ENCODE results near the gene ZNF221. TPM values are rescaled to one million over a fixed set of nuclear protein-coding genes. Genes with fewer than 3 reads are reported as not detected.
A peak's percentile ranks its signal among the peaks of the same experiment; 100 is the strongest.

ZNF221 gene
- 1 to 10 TPM; 3.7 to 5.2 TPM for total RNA-seq
- long read RNA-seq, partial matches to known transcripts: 0 of 2 reads
- long read RNA-seq, other reads (novel, unspliced or antisense): 1 of 2 reads

GRCh38 chr19:43950834-43951645, at the start of gene ZNF221:
TSS of gene ZNF221 (plus strand) at chr19:43951228. CDS start at chr19:43962727, 11,499 bp downstream.
- intact Hi-C loops (cut with DNase I): no loop called here
- ATAC-seq (peak; percentile 99 to 100), DNase-seq (peak; percentile 94)

- intact Hi-C loops (cut with DNase I): no loop called here
- peak; percentile 91 for DNase-seq
- peak; percentile 99 to 100 for ATAC-seq
Observed at GRCh38 chr19:43901395-43902390, 49.3 kb upstream of the ZNF221 start.

GRCh38 chr19:43902399-43902798, 48.6 kb upstream of the ZNF221 start:
- ATAC-seq: no peak
- DNase-seq: no peak
- intact Hi-C loops (cut with DNase I): no loop called here

GRCh38 chr19:43905897-43906296, 45.1 kb upstream of the ZNF221 start:
- DNase-seq (no peak), ATAC-seq (no peak)
- intact Hi-C loops (cut with DNase I): no loop called here

- intact Hi-C loops (cut with DNase I): no loop called here
- ATAC-seq: no peak
- DNase-seq: no peak
Observed at GRCh38 chr19:43906774-43907173, 44.3 kb upstream of the ZNF221 start.

- DNase-seq: no peak
- intact Hi-C loops (cut with DNase I): no loop called here
- no peak for ATAC-seq
Observed at GRCh38 chr19:43908659-43909058, 42.4 kb upstream of the ZNF221 start.

- DNase-seq (no peak), ATAC-seq (no peak)
- intact Hi-C loops (cut with DNase I): no loop called here
Observed at GRCh38 chr19:43910884-43911283, 40.1 kb upstream of the ZNF221 start.

GRCh38 chr19:43913383-43913782, 37.6 kb upstream of the ZNF221 start:
- no peak for ATAC-seq
- no peak for DNase-seq
- intact Hi-C loops (cut with DNase I): no loop called here

GRCh38 chr19:43914051-43914450, 37.0 kb upstream of the ZNF221 start:
- intact Hi-C loops (cut with DNase I): no loop called here
- DNase-seq (no peak), ATAC-seq (no peak)

- no peak for ATAC-seq
- intact Hi-C loops (cut with DNase I): no loop called here
- DNase-seq: no peak
Observed at GRCh38 chr19:43923875-43924274, 27.2 kb upstream of the ZNF221 start.

- ATAC-seq (no peak), DNase-seq (no peak)
- intact Hi-C loops (cut with DNase I): no loop called here
Observed at GRCh38 chr19:43928820-43929219, 22.2 kb upstream of the ZNF221 start.

GRCh38 chr19:43934055-43934984, 16.7 kb upstream of the ZNF221 start:
- intact Hi-C loops (cut with DNase I): no loop called here
- ATAC-seq: no peak
- DNase-seq: no peak

- ATAC-seq (peak; percentile 98 to 100), DNase-seq (peak; percentile 91)
- intact Hi-C loops (cut with DNase I): no loop called here
Observed at GRCh38 chr19:43934985-43935708, 15.9 kb upstream of the ZNF221 start, which contains the start of gene ZNF45. TSS of gene ZNF45 (minus strand) at chr19:43935282. CDS start at chr19:43922185, 13,097 bp downstream.

GRCh38 chr19:43936188-43936587, 14.8 kb upstream of the ZNF221 start:
- intact Hi-C loops (cut with DNase I): no loop called here
- DNase-seq (no peak), ATAC-seq (no peak)

- intact Hi-C loops (cut with DNase I): no loop called here
- ATAC-seq: no peak
- DNase-seq: no peak
Observed at GRCh38 chr19:43939557-43940260, 11.3 kb upstream of the ZNF221 start.

- intact Hi-C loops (cut with DNase I): no loop called here
- DNase-seq: no peak
- no peak for ATAC-seq
Observed at GRCh38 chr19:43940719-43941118, 10.3 kb upstream of the ZNF221 start.

- intact Hi-C loops (cut with DNase I): no loop called here
- ATAC-seq (no peak), DNase-seq (no peak)
Observed at GRCh38 chr19:43941209-43941608, 9.8 kb upstream of the ZNF221 start.

Measured in left cardiac atrium (tissue), 4 donors.